NT2/D1 (cell line): Measurements from ENCODE around the gene ZFHX3.

ENCODE experiments used
- DNase-seq: peaks from one replicate; pipeline ENCODE4 v3.0.0-alpha.2; 2011; ENCODE audit warnings: low read depth, low spot score
- H3K27me3 ChIP-seq: 2 replicates; pipeline ENCODE4 v1.6.0; 2011; ENCODE audit warnings: mild to moderate bottlenecking; ENCODE audit not compliant: insufficient read length, insufficient read depth
- H3K36me3 ChIP-seq: 2 replicates; pipeline ENCODE4 v1.6.1; 2011; ENCODE audit warnings: mild to moderate bottlenecking, low read length, mixed read lengths; ENCODE audit not compliant: insufficient read depth, insufficient read length
- H3K4me1 ChIP-seq: 2 replicates; pipeline ENCODE4 v1.5.1; 2011; ENCODE audit not compliant: insufficient read depth, insufficient read length
- H3K4me3 ChIP-seq: 2 replicates; pipeline ENCODE4 v1.5.1; 2011; ENCODE audit warnings: low read depth; ENCODE audit not compliant: insufficient read length
- H3K9ac ChIP-seq: 2 replicates; pipeline ENCODE4 v1.6.0; 2011; ENCODE audit warnings: low read depth; ENCODE audit not compliant: insufficient read length
- H3K9me3 ChIP-seq: 2 replicates; pipeline ENCODE4 v1.5.1; 2011; ENCODE audit warnings: mild to moderate bottlenecking, low read length; ENCODE audit not compliant: insufficient read depth
- SUZ12 ChIP-seq: IDR thresholded peaks from 2 replicates; pipeline ENCODE4 v1.6.1; 2011; ENCODE audit not compliant: insufficient read length, insufficient read depth; ENCODE audit errors: extremely low read depth
- YY1 ChIP-seq: IDR thresholded peaks from 2 replicates; pipeline ENCODE4 v1.6.1; 2011; ENCODE audit not compliant: insufficient read length, insufficient read depth
- ZNF274 ChIP-seq: IDR thresholded peaks from 2 replicates; pipeline ENCODE4 v1.6.1; 2011; ENCODE audit warnings: mild to moderate bottlenecking, low read depth, low read length

The ZFHX3 gene

GRCh38 chr16:72891291-72892227 lies 156.4 kb downstream of the ZFHX3 start:
- Histone ChIP-seq H3K4me1 (no peaks in the 10 kb centered on the region), H3K27me3 (no peaks in the 10 kb centered on the region), H3K36me3 (peaks cover 21% of the 10 kb centered on the region), H3K4me3 (no peak overlapping the region), H3K9me3 (peaks cover 18% of the 10 kb centered on the region; the same call in 1 of the 2 replicates), H3K9ac (no peak overlapping the region)
- TF ChIP-seq ZNF274 (no peak), YY1 (no peak), SUZ12 (no peak)
- no peak for DNase-seq

- H3K36me3 ChIP-seq, result peaks cover 23% of the 10 kb centered on the region
- H3K27me3 ChIP-seq, result no peaks in the 10 kb centered on the region
- TF ChIP-seq SUZ12, result no peak
- no peak for TF ChIP-seq YY1
- no peak for TF ChIP-seq ZNF274
- no peak overlapping the region for H3K9ac ChIP-seq
- no peaks in the 10 kb centered on the region for H3K4me1 ChIP-seq
- no peak overlapping the region for H3K4me3 ChIP-seq
- no peak for DNase-seq
- peaks cover 18% of the 10 kb centered on the region; the same call in 1 of the 2 replicates for H3K9me3 ChIP-seq
Measured at GRCh38 chr16:72890587-72890986, 157.3 kb downstream of the ZFHX3 start.

- no peak for DNase-seq
- no peaks in the 10 kb centered on the region for H3K27me3 ChIP-seq
- peaks cover 18% of the 10 kb centered on the region; the same call in 1 of the 2 replicates for H3K9me3 ChIP-seq
- no peak overlapping the region for H3K4me3 ChIP-seq
- H3K36me3 ChIP-seq, result peaks cover 30% of the 10 kb centered on the region
- TF ChIP-seq YY1, result no peak
- TF ChIP-seq ZNF274, result no peak
- TF ChIP-seq SUZ12, result no peak
- no peaks in the 10 kb centered on the region for H3K4me1 ChIP-seq
- H3K9ac ChIP-seq, result no peak overlapping the region
Measured at GRCh38 chr16:72889616-72890582, 158.0 kb downstream of the ZFHX3 start.

- Histone ChIP-seq H3K27me3 (no peaks in the 10 kb centered on the region), H3K9me3 (peaks cover 18% of the 10 kb centered on the region; the same call in 1 of the 2 replicates), H3K4me3 (no peak overlapping the region), H3K4me1 (no peaks in the 10 kb centered on the region), H3K9ac (no peak overlapping the region), H3K36me3 (peaks cover 32% of the 10 kb centered on the region)
- TF ChIP-seq SUZ12 (no peak), YY1 (no peak), ZNF274 (no peak)
- no peak for DNase-seq
Measured at GRCh38 chr16:72887537-72887936, 160.4 kb downstream of the ZFHX3 start.

- Histone ChIP-seq H3K4me1 (no peaks in the 10 kb centered on the region), H3K36me3 (peaks cover 32% of the 10 kb centered on the region), H3K27me3 (no peaks in the 10 kb centered on the region), H3K4me3 (no peak overlapping the region), H3K9me3 (peaks cover 18% of the 10 kb centered on the region; the same call in 1 of the 2 replicates), H3K9ac (no peak overlapping the region)
- no peak for DNase-seq
- TF ChIP-seq ZNF274 (no peak), SUZ12 (no peak), YY1 (no peak)
Measured at GRCh38 chr16:72886346-72886974, 161.5 kb downstream of the ZFHX3 start.

- Histone ChIP-seq H3K36me3 (peaks cover 30% of the 10 kb centered on the region), H3K9me3 (peaks cover 2% of the 10 kb centered on the region; the same call in 1 of the 2 replicates), H3K27me3 (no peaks in the 10 kb centered on the region), H3K4me3 (no peak overlapping the region), H3K9ac (no peak overlapping the region), H3K4me1 (no peaks in the 10 kb centered on the region)
- DNase-seq, result no peak
- TF ChIP-seq YY1 (no peak), SUZ12 (no peak), ZNF274 (no peak)
Measured at GRCh38 chr16:72884573-72884972, 163.4 kb downstream of the ZFHX3 start.

- Histone ChIP-seq H3K36me3 (peaks cover 26% of the 10 kb centered on the region), H3K27me3 (no peaks in the 10 kb centered on the region), H3K9ac (no peak overlapping the region), H3K4me3 (no peak overlapping the region), H3K9me3 (no peaks in the 10 kb centered on the region), H3K4me1 (no peaks in the 10 kb centered on the region)
- no peak for DNase-seq
- TF ChIP-seq ZNF274, result no peak
- no peak for TF ChIP-seq YY1
- no peak for TF ChIP-seq SUZ12
Measured at GRCh38 chr16:72884037-72884436, 163.9 kb downstream of the ZFHX3 start.
